Endodermal cell (in vitro differentiated cells): ENCODE results near the gene BCL2. TPM values are rescaled to one million over a fixed set of nuclear protein-coding genes. Genes with fewer than 3 reads are reported as not detected.

Experiments
- DNase-seq: peaks from one replicate; pipeline ENCODE4 v3.0.0-alpha.2; 2017
- H3K27ac ChIP-seq: 2 replicates; pipeline ENCODE4 v1.5.1; 2013; ENCODE audit warnings: mild to moderate bottlenecking, low read depth, low read length, moderate library complexity
- H3K27me3 ChIP-seq: 2 replicates; pipeline ENCODE4 v1.6.1; 2013; ENCODE audit warnings: mild to moderate bottlenecking, low read length, moderate library complexity; ENCODE audit not compliant: insufficient read depth, control insufficient read depth, poor library complexity, severe bottlenecking
- H3K36me3 ChIP-seq: 2 replicates; pipeline ENCODE4 v1.7.0; 2013; ENCODE audit warnings: mild to moderate bottlenecking, low read length, moderate library complexity; ENCODE audit not compliant: control insufficient read depth, insufficient read depth
- H3K4me1 ChIP-seq: one replicate; pipeline ENCODE4 v1.7.0; 2013; ENCODE audit warnings: low read length; ENCODE audit not compliant: control insufficient read depth, insufficient read depth
- H3K4me3 ChIP-seq: 2 replicates; pipeline ENCODE4 v1.5.1; 2013; ENCODE audit warnings: mild to moderate bottlenecking, low read length, moderate library complexity
- H3K9ac ChIP-seq: 2 replicates; pipeline ENCODE4 v1.6.1; 2013; ENCODE audit warnings: mild to moderate bottlenecking, low read length, moderate library complexity; ENCODE audit not compliant: poor library complexity, severe bottlenecking; ENCODE audit errors: extremely low read depth
- H3K9me3 ChIP-seq: 2 replicates; pipeline ENCODE4 v1.6.1; 2013; ENCODE audit warnings: mild to moderate bottlenecking, low read length, moderate library complexity; ENCODE audit not compliant: control insufficient read depth
- H3K27ac Mint-ChIP-seq: 2 replicates; pipeline ENCODE4 v1.8.0; 2020; ENCODE audit warnings: mixed read lengths
- H3K27me3 Mint-ChIP-seq: 2 replicates; pipeline ENCODE4 v1.8.0; 2021; ENCODE audit warnings: mild to moderate bottlenecking, mixed read lengths; ENCODE audit not compliant: insufficient read depth
- H3K36me3 Mint-ChIP-seq: 2 replicates; pipeline ENCODE4 v1.8.0; 2020; ENCODE audit warnings: low read depth, mixed read lengths
- H3K4me1 Mint-ChIP-seq: 2 replicates; pipeline ENCODE4 v1.8.0; 2020; ENCODE audit warnings: mixed read lengths
- H3K4me3 Mint-ChIP-seq: 2 replicates; pipeline ENCODE4 v1.8.0; 2020; ENCODE audit warnings: mild to moderate bottlenecking, moderate library complexity, mixed read lengths
- H3K9me3 Mint-ChIP-seq: 2 replicates; pipeline ENCODE4 v1.8.0; 2020; ENCODE audit warnings: mild to moderate bottlenecking, mixed read lengths
- WGBS, 2 experiments: methylation state at CpG; one replicate each; pipeline versions ENCODE4 v1.1.5 to v1.1.7; 2013; ENCODE audit warnings: missing lambda C conversion rate in 2 of 2, mixed read lengths in 1 of 2; ENCODE audit not compliant: insufficient coverage in 1 of 2, insufficient read length in 1 of 2; 5-methylcytosine and 5-hydroxymethylcytosine counted together
- total RNA-seq, 2 donors: library from RNA; stranded (reverse); fragmentation: NEBNext Ultra II Directional in 1 of 2; extraction: Animal tissue kit (Norgen Biotek cat#: 25700) in 1 of 2; gene quantifications; 2 replicates in 1 of 2; 3 replicates in 1 of 2; pipeline ENCODE4 v1.2.1, GENCODE V29; 2021
- TF ChIP-seq, protein P1 (sequence below): fragments of 200-600 bp; sonication (generic); conservative IDR thresholded peaks from 2 replicates; pipeline ENCODE4 v1.5.0; 2021; ENCODE audit warnings: antibody characterized with exemption, mild to moderate bottlenecking

The BCL2 gene
- total RNA-seq, 2 donors from 2014 or later, result 1.4 to 2.3 TPM

GRCh38 chr18:63189817-63190216 is 129.8 kb downstream of the BCL2 start:
- Histone ChIP-seq H3K9ac (no peak overlapping the region), H3K27me3 (no peaks in the 10 kb centered on the region), H3K4me1 (no peaks in the 10 kb centered on the region), H3K9me3 (no peaks in the 10 kb centered on the region), H3K4me3 (no peak overlapping the region), H3K36me3 (no peaks in the 10 kb centered on the region), H3K27ac (no peak overlapping the region)
- Mint-ChIP-seq H3K4me3 (no peak overlapping the region), H3K9me3 (no peaks in the 10 kb centered on the region), H3K27ac (no peak overlapping the region), H3K27me3 (no peaks in the 10 kb centered on the region), H3K36me3 (no peaks in the 10 kb centered on the region), H3K4me1 (no peaks in the 10 kb centered on the region)
- 92% methylated on average over 2 of the region's 2 CpGs; no CpG with 5 or more reads in 1 of the 2 experiments for WGBS, 2 experiments
- TF ChIP-seq, protein P1, sequence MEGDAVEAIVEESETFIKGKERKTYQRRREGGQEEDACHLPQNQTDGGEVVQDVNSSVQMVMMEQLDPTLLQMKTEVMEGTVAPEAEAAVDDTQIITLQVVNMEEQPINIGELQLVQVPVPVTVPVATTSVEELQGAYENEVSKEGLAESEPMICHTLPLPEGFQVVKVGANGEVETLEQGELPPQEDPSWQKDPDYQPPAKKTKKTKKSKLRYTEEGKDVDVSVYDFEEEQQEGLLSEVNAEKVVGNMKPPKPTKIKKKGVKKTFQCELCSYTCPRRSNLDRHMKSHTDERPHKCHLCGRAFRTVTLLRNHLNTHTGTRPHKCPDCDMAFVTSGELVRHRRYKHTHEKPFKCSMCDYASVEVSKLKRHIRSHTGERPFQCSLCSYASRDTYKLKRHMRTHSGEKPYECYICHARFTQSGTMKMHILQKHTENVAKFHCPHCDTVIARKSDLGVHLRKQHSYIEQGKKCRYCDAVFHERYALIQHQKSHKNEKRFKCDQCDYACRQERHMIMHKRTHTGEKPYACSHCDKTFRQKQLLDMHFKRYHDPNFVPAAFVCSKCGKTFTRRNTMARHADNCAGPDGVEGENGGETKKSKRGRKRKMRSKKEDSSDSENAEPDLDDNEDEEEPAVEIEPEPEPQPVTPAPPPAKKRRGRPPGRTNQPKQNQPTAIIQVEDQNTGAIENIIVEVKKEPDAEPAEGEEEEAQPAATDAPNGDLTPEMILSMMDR, result no peak
- no peak for DNase-seq

DNA sequence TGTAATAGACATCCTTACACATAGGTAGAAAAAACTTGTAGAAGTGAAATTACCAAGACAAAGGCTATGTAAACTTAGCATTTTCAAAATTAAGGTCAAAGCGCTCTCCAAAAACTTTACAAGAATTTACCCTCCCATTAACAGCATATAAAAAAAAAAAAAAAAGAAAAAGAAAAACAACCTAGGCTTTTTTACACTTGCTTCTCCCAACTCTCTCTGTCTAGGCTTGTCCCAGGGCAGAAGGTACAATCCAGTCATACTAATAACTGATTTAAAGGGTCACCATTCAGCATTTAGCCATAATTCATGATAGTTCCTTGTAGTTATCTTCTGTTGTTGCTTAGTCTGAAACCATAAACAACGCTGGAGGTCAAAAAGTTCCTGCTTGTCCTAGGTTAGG is 130.5 kb downstream of the BCL2 start:
- no peak for DNase-seq
- no peaks in the 10 kb centered on the region for H3K36me3 ChIP-seq
- H3K9ac ChIP-seq, result no peak overlapping the region
- no peaks in the 10 kb centered on the region for H3K4me1 ChIP-seq
- no peaks in the 10 kb centered on the region for H3K27me3 Mint-ChIP-seq
- H3K27me3 ChIP-seq, result no peaks in the 10 kb centered on the region
- no peaks in the 10 kb centered on the region for H3K9me3 ChIP-seq
- no peaks in the 10 kb centered on the region for H3K4me1 Mint-ChIP-seq
- no peak overlapping the region for H3K27ac Mint-ChIP-seq
- 89% methylated on average over 2 of the region's 2 CpGs; no CpG with 5 or more reads in 1 of the 2 experiments for WGBS, 2 experiments
- H3K4me3 Mint-ChIP-seq, result no peak overlapping the region
- H3K36me3 Mint-ChIP-seq, result no peaks in the 10 kb centered on the region
- no peaks in the 10 kb centered on the region for H3K9me3 Mint-ChIP-seq
- no peak overlapping the region for H3K27ac ChIP-seq
- TF ChIP-seq, protein P1, result no peak
- H3K4me3 ChIP-seq, result no peak overlapping the region

DNA sequence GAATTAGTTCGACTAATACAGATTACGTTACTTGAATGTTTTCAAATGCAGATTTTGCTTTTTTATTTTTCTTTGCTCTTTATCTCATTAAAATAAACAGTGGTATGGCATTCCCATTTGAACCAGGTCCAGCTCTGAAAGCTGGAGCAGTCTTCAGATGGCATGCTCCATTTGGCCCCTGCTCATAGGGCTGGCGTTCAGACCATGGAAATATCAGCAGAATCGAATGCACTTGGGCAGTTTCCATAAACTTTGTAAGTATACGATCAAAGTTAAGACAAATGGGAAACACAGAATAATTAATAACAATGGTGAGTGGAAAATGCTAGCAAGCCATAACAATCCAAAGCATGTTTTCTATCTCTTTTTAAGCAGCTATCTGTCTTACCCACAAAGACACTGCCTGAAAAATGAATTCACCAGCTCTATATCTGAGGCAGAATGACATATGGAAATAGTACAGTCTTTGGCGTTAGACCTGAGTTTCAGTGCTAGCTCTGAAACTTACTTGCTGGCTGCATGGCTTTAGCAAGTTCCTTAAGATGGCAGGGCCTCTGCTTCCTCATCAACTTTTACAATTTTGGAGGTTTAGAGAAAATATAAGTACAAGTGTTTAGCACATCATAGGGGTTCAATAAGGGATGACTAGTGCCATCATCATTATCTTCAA is 131.6 kb downstream of the BCL2 start:
- H3K9me3 Mint-ChIP-seq, result no peaks in the 10 kb centered on the region
- no peaks in the 10 kb centered on the region for H3K27me3 Mint-ChIP-seq
- no peak overlapping the region for H3K27ac ChIP-seq
- no peaks in the 10 kb centered on the region for H3K27me3 ChIP-seq
- no peak for DNase-seq
- H3K4me3 Mint-ChIP-seq, result no peak overlapping the region
- peaks cover 1% of the 10 kb centered on the region for H3K4me1 Mint-ChIP-seq
- 92 to 100% methylated on average over 3 to 6 of the region's 6 CpGs for WGBS, 2 experiments
- no peak overlapping the region for H3K27ac Mint-ChIP-seq
- no peaks in the 10 kb centered on the region for H3K9me3 ChIP-seq
- H3K4me3 ChIP-seq, result no peak overlapping the region
- no peaks in the 10 kb centered on the region for H3K4me1 ChIP-seq
- H3K9ac ChIP-seq, result no peak overlapping the region
- no peaks in the 10 kb centered on the region for H3K36me3 ChIP-seq
- TF ChIP-seq, protein P1, result no peak
- H3K36me3 Mint-ChIP-seq, result no peaks in the 10 kb centered on the region
